DND-41 (cell line): ENCODE results near the gene SLC7A9.
"Not testable (repeated sequence)": the region's sequence is repeated elsewhere in the genome, so short reads cannot be mapped to it uniquely, and the experiment has no call there.

Experiments used
- ATAC-seq: fragments of 200-7000 bp; cut with Tn5 transposase; 3 replicates; pipeline ENCODE4 v1.9.1; 2021; ENCODE audit warnings: low read depth; ENCODE audit not compliant: insufficient read depth
- DNase-seq: peaks from one replicate; pipeline ENCODE4 v3.0.0-alpha.2; 2020
- H2AFZ ChIP-seq: 2 replicates; pipeline ENCODE4 v1.6.0; 2012; ENCODE audit warnings: low read depth, low read length
- H3K27ac ChIP-seq: 2 replicates; pipeline ENCODE4 v1.5.1; 2012; ENCODE audit warnings: low read length, inconsistent platforms
- H3K27me3 ChIP-seq: fragments of 200-600 bp; sonication (generic); 2 replicates; pipeline ENCODE4 v1.6.0; 2012; ENCODE audit warnings: low read length, mild to moderate bottlenecking, inconsistent platforms; ENCODE audit not compliant: insufficient read depth, poor library complexity
- H3K36me3 ChIP-seq: 2 replicates; pipeline ENCODE4 v1.5.1; 2012; ENCODE audit warnings: low read length, inconsistent platforms; ENCODE audit not compliant: insufficient read depth
- H3K4me1 ChIP-seq: 2 replicates; pipeline ENCODE4 v1.5.1; 2012; ENCODE audit warnings: mild to moderate bottlenecking, low read length; ENCODE audit not compliant: insufficient read depth
- H3K4me2 ChIP-seq: 2 replicates; pipeline ENCODE4 v1.6.0; 2012; ENCODE audit warnings: mild to moderate bottlenecking, moderate library complexity, low read length, inconsistent platforms; ENCODE audit not compliant: insufficient read depth
- H3K4me3 ChIP-seq, 2 experiments: fragments of 200-600 bp in 1 of 2; shearing (Covaris generic) in 1 of 2; 2 replicates each; pipeline ENCODE4 v1.5.1; 2012 to 2016; ENCODE audit warnings: inconsistent platforms in 2 of 2, low read length in 2 of 2, mild to moderate bottlenecking in 2 of 2, low read depth in 1 of 2, moderate library complexity in 1 of 2
- H3K79me2 ChIP-seq: 2 replicates; pipeline ENCODE4 v1.6.0; 2012; ENCODE audit warnings: low read length, inconsistent platforms; ENCODE audit not compliant: insufficient read depth
- H3K9ac ChIP-seq: 2 replicates; pipeline ENCODE4 v1.6.0; 2012; ENCODE audit warnings: low read depth, mild to moderate bottlenecking, inconsistent platforms, low read length, moderate library complexity
- H3K9me3 ChIP-seq: 2 replicates; pipeline ENCODE4 v1.5.1; 2012; ENCODE audit warnings: low read length, moderate library complexity, mild to moderate bottlenecking, inconsistent platforms; ENCODE audit not compliant: insufficient read depth, severe bottlenecking
- H4K20me1 ChIP-seq: 2 replicates; pipeline ENCODE4 v1.6.0; 2012; ENCODE audit warnings: low read length; ENCODE audit not compliant: insufficient read depth
- CTCF ChIP-seq: IDR thresholded peaks from 2 replicates; pipeline ENCODE4 v1.5.1; 2012; ENCODE audit warnings: borderline replicate concordance, low read length, moderate library complexity, mild to moderate bottlenecking; ENCODE audit not compliant: poor library complexity, severe bottlenecking; ENCODE audit errors: extremely low read depth
- EZH2 ChIP-seq: IDR thresholded peaks from 3 replicates; pipeline ENCODE4 v1.6.1; 2012; ENCODE audit warnings: borderline replicate concordance, low read depth, mild to moderate bottlenecking, moderate library complexity, low read length, inconsistent platforms; ENCODE audit not compliant: severe bottlenecking

SLC7A9 gene

GRCh38 chr19:32837531-32837930 lies 32.0 kb downstream of the SLC7A9 start:
- no peak overlapping the region for H2AFZ ChIP-seq
- no peaks in the 10 kb centered on the region for H3K4me1 ChIP-seq
- no peak for ATAC-seq
- no peak overlapping the region for H3K27ac ChIP-seq
- no peaks in the 10 kb centered on the region for H3K79me2 ChIP-seq
- H3K27me3 ChIP-seq: no peaks in the 10 kb centered on the region
- H3K4me2 ChIP-seq: no peak overlapping the region
- peaks cover 4% of the 10 kb centered on the region for H3K9me3 ChIP-seq
- no peaks in the 10 kb centered on the region for H3K36me3 ChIP-seq
- TF ChIP-seq CTCF (no peak), EZH2 (no peak)
- DNase-seq: no peak
- no peak overlapping the region for H3K9ac ChIP-seq
- H3K4me3 ChIP-seq: no peak overlapping the region
- H4K20me1 ChIP-seq: no peaks in the 10 kb centered on the region

DNA sequence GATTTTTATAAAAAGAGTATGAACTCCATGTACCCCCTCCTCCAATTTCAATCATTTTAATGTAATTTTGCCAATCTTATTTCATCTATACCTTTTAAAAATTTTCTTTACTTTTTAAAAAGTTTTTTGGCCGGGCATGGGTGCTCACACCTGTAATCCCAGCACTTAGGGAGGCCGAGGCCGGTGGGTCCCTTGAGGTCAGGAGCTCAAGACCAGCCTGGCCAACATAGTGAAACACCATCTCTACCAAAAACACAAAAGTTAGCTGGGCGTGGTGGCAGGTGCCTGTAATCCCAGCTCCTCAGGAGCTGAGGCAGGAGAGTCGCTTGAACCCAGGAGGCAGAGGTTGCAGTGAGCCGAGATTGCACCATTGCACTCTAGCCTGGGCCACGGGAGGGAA lies 36.2 kb downstream of the SLC7A9 start:
- not testable (repeated sequence) for H2AFZ ChIP-seq, H3K9ac ChIP-seq, H3K36me3 ChIP-seq, DNase-seq, ATAC-seq, H3K4me3 ChIP-seq, H3K4me2 ChIP-seq, H3K27me3 ChIP-seq, H3K9me3 ChIP-seq, H3K27ac ChIP-seq, H4K20me1 ChIP-seq, H3K79me2 ChIP-seq, H3K4me1 ChIP-seq

DNA sequence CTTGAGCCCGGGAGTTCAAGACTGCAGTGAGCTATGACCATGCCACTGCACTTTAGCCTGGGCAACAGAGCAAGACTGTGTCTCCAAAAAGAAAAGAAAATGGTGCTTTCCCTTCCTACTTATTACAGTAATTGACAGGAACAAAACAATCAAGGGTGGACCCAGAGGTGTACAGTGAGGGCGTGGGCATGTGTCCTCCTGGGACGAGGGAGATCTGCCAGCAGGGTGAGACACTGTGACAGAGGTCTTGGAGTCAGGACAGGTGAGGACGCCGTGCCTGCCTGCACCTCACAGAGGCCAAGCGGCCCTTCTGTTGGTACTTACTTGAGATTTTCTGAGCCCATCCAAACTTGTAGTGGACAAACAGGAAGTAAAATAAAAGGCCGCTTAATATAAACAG lies 36.7 kb downstream of the SLC7A9 start:
- not testable (repeated sequence) for H3K4me2 ChIP-seq, H3K36me3 ChIP-seq, H3K4me3 ChIP-seq, H3K4me1 ChIP-seq, H3K27ac ChIP-seq, H3K79me2 ChIP-seq, H4K20me1 ChIP-seq, ATAC-seq, H3K9ac ChIP-seq, DNase-seq, H3K27me3 ChIP-seq, H2AFZ ChIP-seq, H3K9me3 ChIP-seq

DNA sequence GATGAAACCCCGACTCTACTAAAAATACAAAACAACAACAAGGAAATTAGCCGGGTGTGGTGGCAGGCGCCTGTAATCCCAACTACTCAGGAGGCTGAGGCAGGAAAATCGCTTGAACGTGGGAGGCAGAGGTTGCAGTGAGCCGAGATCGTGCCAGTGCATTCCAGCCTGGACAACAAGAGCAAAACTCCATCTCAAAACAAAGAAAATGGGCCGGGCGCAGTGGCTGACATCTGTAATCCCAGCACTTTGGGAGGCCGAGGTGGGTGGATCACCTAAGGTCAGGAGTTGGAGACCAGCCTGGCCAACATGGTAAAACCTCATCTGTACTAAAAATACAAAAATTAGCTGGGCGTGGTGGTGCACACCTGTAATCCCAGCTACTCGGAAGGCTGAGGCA lies 37.5 kb downstream of the SLC7A9 start:
- H3K4me2 ChIP-seq, H3K4me1 ChIP-seq, H2AFZ ChIP-seq, H3K79me2 ChIP-seq, ATAC-seq, H4K20me1 ChIP-seq, H3K9me3 ChIP-seq, H3K36me3 ChIP-seq, DNase-seq, H3K4me3 ChIP-seq, H3K9ac ChIP-seq, H3K27me3 ChIP-seq, H3K27ac ChIP-seq: not testable (repeated sequence)

GRCh38 chr19:32831611-32832010 lies 38.0 kb downstream of the SLC7A9 start:
- TF ChIP-seq CTCF: no peak
- TF ChIP-seq EZH2: no peak

More at GRCh38 chr19:32831611-32832010, 38.0 kb downstream of the SLC7A9 start:
- H3K36me3 ChIP-seq: no peaks in the 10 kb centered on the region
- no peaks in the 10 kb centered on the region for H4K20me1 ChIP-seq
- H3K9ac ChIP-seq: no peak overlapping the region
- no peaks in the 10 kb centered on the region for H3K9me3 ChIP-seq
- no peak overlapping the region for H3K4me2 ChIP-seq
- H3K79me2 ChIP-seq: no peaks in the 10 kb centered on the region
- DNase-seq (no peak), ATAC-seq (no peak)
- no peaks in the 10 kb centered on the region for H3K27me3 ChIP-seq
- no peak overlapping the region for H3K4me3 ChIP-seq
- H3K27ac ChIP-seq: no peak overlapping the region
- H3K4me1 ChIP-seq: no peaks in the 10 kb centered on the region
- no peak overlapping the region for H2AFZ ChIP-seq
